ENCODE data around the gene TMEM101. TPM values are rescaled to one million over a fixed set of nuclear protein-coding genes. Genes with fewer than 3 reads are reported as not detected.

TMEM101 gene
- total and polyA plus RNA-seq, 2 of the 13 experiments (the other 11 are each of a cell fraction or from before 2014, with no cell fraction given) = 72.0 to 100 TPM

DNA sequence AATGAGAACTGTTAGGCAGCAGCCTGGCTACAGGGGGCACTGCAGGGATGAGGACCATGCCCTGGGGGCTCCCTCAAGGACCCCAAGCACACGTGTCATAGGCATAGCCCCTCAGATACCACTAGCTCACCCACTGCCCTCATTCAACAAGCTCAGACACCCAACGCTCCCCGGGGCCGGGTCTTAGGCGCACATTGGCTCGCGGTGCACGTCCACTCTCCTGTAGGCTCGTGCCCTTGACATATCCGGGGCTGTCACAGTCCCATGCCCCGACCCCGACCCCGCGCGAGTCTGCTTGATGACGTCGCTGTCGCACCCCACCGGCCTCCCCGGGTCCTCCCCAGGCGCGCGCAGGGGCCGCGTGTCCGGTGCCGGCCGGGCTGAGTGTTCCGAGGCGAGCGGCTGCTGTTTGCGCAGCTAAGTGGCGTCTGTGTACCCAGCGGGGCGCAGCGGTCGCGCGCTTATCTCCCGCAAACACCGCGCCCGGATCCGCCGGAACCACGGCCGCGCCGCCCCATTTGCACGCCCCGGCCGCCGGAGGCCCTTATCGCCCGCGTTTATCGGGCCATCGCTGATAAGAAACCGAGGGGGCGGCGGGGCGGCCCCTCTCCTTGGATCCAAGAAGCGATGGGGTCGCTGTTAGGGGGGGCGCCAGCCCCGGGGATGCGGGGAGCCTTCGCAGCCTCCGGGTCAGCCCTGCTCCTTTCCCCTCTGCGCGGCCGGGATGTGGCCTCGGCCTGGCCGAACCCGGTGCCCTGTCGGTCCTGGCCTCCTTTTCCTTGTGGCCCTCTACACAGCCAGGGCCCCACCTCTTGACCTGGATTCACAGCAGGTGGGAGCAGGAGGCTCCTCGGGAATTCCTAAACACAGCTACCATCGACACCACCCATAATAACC, 31.0 kb downstream of the TMEM101 start (continued):
- TF ChIP-seq MBD4 (IDR thresholded peaks at IDR 0.05; ENCODE audit: borderline replicate concordance, low read length) = no peak
- peak; percentile 98 for TF ChIP-seq ZNF687 (CRISPR knock-in tag; IDR thresholded peaks at IDR 0.05)
- no peak; the same call in 1 of the 2 replicates for TF ChIP-seq FOSL1 (CRISPR knock-in tag; IDR thresholded peaks at IDR 0.05; ENCODE audit: borderline replicate concordance)
- peak; percentile 96 for TF ChIP-seq ZBTB10 (CRISPR knock-in tag; IDR thresholded peaks at IDR 0.05; ENCODE audit: borderline replicate concordance)
- TF ChIP-seq ZSCAN25 (CRISPR knock-in tag; IDR thresholded peaks at IDR 0.05) = 0 out of 2 replicates have a peak, but pooled peaks have one; percentile 34
- peak; percentile 26; the same call in 1 of the 2 replicates for TF ChIP-seq YEATS2 (CRISPR knock-in tag; IDR thresholded peaks at IDR 0.05; ENCODE audit: borderline replicate concordance)
- TF ChIP-seq ZNF207 (IDR thresholded peaks at IDR 0.05; ENCODE audit: borderline replicate concordance) = no peak
- TF ChIP-seq MAFF (IDR thresholded peaks at IDR 0.05; ENCODE audit: low read depth, low read length) = no peak
- TF ChIP-seq ATF1 (CRISPR knock-in tag; IDR thresholded peaks at IDR 0.05) = no peak
- TF ChIP-seq, protein P1, sequence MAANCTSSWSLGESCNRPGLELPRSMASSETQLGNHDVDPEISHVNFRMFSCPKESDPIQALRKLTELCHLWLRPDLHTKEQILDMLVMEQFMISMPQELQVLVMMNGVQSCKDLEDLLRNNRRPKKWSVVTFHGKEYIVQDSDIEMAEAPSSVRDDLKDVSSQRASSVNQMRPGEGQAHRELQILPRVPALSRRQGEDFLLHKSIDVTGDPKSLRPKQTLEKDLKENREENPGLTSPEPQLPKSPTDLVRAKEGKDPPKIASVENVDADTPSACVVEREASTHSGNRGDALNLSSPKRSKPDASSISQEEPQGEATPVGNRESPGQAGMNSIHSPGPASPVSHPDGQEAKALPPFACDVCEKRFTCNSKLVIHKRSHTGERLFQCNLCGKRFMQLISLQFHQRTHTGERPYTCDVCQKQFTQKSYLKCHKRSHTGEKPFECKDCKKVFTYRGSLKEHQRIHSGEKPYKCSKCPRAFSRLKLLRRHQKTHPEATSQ (CRISPR knock-in tag; IDR thresholded peaks at IDR 0.05; ENCODE audit: borderline replicate concordance) = peak; percentile 74; the same call in 1 of the 2 replicates
- no peak for TF ChIP-seq ZNF260 (CRISPR knock-in tag; IDR thresholded peaks at IDR 0.05; ENCODE audit: borderline replicate concordance, low read depth)
- no peak for TF ChIP-seq TBL1XR1 (IDR thresholded peaks at IDR 0.05; ENCODE audit: borderline replicate concordance, low read length, partially characterized antibody)
- peak; percentile 94 for TF ChIP-seq PTBP1 (IDR thresholded peaks at IDR 0.05; ENCODE audit: low read depth, low read length, poor library complexity, severe bottlenecking)
- peak; percentile 69 for TF ChIP-seq PHF8 (CRISPR knock-in tag; IDR thresholded peaks at IDR 0.05)
- TF ChIP-seq, protein P2, sequence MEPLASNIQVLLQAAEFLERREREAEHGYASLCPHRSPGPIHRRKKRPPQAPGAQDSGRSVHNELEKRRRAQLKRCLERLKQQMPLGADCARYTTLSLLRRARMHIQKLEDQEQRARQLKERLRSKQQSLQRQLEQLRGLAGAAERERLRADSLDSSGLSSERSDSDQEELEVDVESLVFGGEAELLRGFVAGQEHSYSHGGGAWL (CRISPR knock-in tag; IDR thresholded peaks at IDR 0.05) = peak; percentile 95
- no peak for TF ChIP-seq RORA (CRISPR knock-in tag; IDR thresholded peaks at IDR 0.05)
- peak; percentile 93 for TF ChIP-seq ZNF564 (CRISPR knock-in tag; IDR thresholded peaks at IDR 0.05)
- 0 out of 2 replicates have a peak, but pooled peaks have one; percentile 34 for TF ChIP-seq ZNF30 (CRISPR knock-in tag; IDR thresholded peaks at IDR 0.05)

Measured in HepG2 (cell line).